Hematopoietic multipotent progenitor cell treated with erythropoietin and hydrocortisone succinate and interleukin-3 and kit ligand, for 15 days (in vitro differentiated cells): Measurements from ENCODE around the gene RFC3.
A peak's percentile ranks its signal among the peaks of the same experiment; 100 is the strongest.
"Not testable (repeated sequence)": the region's sequence is repeated elsewhere in the genome, so short reads cannot be mapped to it uniquely, and the experiment has no call there.

Experiments used
- DNase-seq: peaks from one replicate; pipeline ENCODE4 v3.0.0-alpha.2; 2015; ENCODE audit warnings: low spot score

The RFC3 gene, protein sequence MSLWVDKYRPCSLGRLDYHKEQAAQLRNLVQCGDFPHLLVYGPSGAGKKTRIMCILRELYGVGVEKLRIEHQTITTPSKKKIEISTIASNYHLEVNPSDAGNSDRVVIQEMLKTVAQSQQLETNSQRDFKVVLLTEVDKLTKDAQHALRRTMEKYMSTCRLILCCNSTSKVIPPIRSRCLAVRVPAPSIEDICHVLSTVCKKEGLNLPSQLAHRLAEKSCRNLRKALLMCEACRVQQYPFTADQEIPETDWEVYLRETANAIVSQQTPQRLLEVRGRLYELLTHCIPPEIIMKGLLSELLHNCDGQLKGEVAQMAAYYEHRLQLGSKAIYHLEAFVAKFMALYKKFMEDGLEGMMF

DNA sequence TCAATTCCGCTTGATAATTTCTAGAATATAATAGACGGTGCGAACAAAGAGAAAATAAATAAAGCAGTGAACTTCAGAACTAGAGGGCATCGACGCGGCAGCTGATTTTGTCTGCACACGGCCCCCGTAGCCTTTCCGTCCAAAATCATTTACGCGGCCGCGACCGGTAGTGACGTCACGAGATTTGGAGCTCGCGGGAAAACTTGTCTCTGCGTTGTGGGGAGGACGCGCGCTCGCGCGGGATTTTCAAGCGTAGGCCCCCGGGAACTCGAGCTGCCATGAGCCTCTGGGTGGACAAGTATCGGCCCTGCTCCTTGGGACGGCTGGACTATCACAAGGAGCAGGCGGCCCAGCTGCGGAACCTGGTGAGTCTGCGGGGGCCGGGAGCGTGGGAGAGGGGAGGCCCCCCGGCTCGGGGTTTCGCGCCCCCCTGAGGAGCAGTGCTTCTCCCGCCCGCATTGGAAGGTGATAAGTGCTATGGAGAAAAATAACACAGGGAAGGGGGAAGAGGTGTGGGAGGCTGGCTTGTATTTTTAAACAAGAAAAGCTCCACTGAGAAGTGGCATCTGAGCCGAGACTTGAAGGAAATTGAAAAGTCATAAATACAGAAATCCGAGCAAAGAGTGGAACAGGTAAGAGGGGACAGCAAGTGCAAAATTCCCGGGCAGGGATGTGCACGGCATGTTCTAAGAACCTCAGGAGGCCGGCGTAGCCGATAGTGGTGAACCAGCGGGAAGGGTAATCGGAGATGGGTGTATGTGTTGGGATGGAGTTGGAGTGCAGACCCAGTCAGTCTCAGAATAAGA lies at the start of gene RFC3:
Gene RFC3 (plus strand): TSS at position 249 of the 806 bp plus-strand sequence. CDS start 30 bp downstream, at position 279.
- peak; percentile 90 for DNase-seq

DNA sequence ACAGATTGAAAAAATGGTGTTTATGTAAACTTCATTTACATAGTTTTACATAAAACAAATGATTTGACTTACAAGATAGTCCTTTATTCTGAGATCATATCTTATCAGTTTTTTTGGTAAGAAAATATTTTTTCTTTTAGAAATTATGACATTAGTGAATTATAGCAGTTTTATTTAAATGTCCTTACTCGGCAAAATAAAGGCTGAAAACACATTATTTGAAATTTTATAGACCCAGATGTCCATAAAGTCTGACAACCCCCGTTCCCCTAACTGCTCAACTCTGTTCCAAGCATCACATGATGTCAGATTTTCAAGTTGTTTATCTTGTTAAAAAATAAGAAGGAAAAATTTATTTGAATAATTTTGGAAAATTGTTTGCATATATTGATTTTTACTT lies 46.7 kb upstream of the RFC3 start:
- no peak for DNase-seq

DNA sequence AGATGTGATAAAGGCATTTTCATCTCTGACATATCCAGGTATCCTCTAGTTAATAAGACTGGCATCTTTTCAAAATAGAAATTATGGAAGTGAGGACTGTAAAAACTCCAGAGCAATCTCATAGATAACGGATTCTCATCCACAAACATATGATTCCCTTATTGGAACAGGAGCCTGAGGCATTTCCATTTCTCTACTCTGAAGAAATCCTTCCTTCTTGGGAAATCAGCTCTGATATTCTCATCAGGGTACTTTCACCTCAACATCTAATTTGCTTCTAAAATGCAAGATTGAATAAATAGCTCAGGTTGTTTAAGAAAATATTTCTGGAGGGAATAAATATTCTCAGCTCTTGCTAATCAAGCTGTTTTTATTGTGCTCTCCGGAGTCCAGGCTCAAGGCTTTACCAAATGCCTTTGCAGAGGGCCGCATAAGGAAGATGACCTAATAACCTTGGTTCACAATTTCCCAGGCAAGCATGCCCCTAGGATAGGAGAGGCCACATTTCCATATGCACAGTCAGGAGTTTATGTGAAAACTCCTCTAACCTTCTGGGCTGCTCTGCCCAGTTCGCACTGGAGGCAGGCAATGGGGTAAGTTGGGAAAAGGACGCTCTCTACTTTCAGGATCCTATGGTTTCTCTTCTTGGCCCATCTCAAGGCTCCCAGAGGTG lies 44.0 kb upstream of the RFC3 start:
- no peak for DNase-seq

DNA sequence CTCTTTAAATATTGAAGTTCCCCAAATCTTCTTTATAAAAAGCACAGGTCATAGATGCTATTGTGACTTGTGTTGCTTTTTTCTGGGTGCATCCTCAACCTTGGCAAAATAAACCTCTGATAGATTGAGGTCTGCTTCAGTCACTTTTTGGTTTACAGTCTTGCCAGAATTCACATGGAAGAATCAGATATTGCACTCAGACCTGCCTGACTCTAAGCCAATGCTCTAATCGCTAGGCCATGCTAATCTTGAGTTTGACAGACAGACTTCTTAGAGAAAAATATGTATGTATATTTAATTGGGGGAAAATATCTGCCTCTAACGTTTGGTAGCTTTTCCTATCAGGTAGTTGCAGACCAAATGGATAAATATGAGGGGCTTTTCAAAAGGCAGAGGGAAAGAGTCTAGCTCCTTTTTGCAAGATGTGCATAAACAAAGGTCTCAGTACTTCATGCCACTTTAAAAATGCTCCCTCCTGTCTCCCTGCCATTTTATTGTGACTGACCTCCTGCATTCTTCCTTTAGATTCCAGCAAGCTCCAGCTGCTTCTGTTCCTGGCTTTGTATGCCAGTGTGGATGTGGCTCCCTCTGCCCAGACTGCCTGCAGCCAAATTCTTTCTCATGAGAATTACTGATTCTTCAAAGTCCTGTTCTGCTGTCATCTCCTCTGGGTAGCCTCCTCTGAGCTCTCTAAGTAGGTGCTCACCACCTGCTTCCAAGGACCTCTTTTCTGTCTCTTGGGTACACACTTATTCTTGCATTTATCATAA lies 42.4 kb upstream of the RFC3 start:
- no peak for DNase-seq

DNA sequence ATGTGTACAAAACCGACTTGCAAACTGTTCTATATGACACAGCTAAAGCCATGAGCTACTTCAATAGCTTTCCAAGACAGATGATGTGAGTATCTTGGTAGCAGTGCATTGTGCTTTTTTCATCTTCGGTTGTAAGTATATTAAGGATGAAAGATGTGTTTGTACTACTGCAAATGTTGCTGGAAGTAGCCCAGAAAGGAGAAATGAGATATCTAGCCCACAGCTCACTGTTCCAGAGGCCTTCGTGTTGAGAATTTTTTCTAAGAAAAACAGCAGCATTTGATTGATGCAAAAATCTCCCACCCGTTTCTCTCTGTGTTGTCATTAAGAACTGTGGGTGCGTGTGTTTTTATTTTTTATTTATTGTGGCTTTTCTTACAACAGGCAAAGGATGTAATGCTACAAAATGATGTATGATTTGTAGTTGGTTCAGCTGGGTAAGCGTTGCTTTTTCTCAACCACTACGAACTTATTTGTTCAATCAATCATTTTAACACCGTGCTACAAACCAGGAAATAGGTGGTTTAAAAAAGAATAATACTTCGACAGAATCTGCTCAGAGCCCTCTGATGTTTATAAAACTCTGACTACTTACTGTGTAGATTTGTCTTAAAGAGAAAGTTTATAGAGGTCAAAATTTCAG lies 41.6 kb upstream of the RFC3 start:
- DNase-seq, result no peak

DNA sequence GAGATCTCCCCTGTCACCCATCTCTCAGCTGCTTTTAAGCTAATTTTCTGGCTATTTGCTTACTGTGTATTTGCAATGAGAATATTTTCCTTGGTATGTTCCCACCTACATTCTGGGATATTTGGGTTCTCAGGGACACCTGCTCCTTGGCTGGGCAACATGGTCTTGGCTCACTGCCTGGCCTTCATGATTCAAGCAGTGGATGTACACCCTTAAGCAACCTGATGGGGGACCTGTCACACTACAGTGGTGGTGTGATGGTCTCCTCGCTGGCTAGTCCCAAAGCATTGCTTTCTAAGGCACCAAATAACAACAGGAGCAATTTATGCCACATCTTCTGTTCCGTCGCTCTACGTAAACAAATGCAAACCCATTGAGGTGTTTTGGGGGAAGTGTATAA lies 35.3 kb upstream of the RFC3 start:
- DNase-seq, result no peak

DNA sequence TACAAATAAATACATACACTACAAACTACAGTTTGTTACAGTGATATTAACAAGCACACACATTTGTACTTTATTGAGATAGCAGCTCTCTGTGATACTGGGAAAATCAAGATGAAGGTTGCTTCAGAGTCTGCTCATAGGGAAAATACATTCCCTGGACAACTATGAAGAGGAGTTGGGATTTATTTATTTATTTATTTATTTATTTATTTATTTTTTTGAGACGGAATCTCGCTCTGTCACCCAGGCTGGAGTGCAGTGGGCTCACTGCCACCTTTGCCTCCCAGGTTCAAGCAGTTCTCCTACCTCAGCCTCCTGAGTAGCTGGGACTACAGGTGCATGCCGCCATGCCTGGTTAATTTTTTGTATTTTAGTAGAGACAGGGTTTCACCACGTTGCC lies 34.7 kb upstream of the RFC3 start:
- DNase-seq, result not testable (repeated sequence)

DNA sequence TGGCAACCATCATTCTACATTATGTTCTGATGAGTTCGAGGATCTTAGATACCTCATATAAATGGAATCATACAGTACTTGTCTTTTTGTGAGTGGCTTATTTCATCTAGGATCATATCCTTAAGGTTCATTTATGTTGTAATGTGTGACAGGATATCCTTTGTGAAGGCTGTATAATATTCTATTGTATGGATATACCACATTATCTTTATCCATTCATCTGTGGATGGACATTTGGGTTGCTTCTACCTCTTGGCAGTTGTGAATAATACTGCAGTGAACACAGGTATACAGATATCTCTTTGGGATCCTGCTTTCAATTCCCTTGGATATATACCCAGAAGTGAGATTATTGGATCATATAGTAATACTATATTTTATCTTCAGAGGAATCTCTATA lies 33.2 kb upstream of the RFC3 start:
- DNase-seq, result no peak

DNA sequence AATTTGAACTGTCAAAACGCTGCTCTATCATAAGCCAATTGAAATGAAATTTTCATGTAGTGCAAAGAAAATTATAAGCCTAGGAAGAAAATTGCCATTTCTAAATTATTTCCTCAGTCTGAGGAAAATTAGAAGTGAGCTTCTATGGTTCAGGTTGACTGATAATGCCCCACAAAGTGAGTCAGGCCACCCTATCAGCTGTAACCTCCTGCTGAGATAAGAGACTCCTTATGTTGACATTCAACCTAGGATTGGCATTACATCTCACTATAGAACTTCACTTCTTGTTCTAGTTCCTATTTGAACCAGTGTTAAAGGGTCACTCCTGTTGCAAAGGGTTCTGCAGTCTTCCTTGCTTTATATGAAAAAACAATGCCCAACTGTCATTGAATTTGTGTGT lies 32.6 kb upstream of the RFC3 start:
- peak; percentile 26 for DNase-seq

DNA sequence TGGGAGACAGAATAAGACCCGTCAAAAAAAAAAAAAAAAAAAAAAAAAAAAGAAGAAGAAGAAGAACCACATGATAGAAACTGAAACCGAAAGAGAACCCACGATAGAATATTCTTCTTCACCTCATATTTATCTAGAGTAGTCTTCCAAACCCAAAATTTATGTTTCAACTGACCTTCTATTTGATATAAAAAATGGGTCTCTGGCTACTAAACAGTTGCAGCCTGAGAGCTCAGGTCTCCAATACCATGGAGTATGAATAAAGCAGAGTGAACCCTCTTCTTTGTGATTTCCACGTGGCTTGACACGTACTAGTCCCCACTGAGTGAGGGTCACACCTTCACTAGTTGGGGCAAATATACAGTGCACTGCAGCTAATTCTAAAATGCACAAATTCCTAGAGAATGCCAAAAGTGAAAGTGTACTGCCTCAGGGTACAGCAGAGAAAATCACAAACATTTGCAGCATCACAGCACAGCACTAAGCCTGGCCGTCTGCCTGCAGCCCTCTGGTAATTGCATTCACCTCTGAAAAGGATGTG lies 30.8 kb upstream of the RFC3 start:
- DNase-seq, result no peak

DNA sequence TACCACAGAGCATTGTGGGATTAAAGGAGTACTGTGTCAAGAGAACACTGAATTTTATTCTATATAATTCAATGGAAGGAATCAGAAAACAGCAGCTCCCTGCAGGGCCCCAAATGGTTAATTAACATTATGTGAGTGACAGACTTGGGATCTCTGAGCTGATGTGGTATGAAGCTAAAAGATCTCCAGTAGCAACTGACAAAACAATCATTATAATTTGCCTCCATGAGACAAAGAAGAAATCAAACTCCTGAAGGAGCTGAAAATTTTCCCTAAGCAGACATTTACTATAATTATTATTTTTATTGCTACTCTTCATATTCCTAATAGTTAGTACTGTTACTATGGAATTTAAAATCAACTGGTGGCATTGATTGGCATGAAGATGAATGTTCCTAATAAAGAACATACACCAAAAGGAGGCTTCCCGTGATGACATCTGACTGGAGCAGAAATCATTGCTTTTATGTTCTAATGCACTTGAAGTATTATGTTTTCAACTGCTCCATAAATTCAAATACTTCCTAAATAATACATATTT lies 28.8 kb upstream of the RFC3 start:
- DNase-seq, result no peak

DNA sequence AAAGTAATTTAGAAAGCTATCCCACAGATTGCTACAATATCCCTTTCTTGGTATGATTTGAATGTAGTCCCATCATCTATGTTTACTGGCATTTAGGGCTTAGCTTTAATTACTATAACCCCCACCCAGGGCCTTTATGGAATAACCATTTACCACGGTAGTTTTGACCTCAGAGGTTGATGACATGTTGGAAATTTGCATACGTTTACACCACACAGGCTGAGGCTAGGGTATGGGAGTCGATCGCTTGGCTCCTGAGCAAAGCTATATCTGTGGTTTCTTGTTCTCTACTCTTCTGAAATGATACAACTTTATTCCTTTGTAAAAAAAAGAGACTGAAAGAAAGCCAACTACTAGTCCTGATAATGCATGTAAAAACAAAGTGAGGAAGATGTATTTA lies 28.2 kb upstream of the RFC3 start:
- no peak for DNase-seq

DNA sequence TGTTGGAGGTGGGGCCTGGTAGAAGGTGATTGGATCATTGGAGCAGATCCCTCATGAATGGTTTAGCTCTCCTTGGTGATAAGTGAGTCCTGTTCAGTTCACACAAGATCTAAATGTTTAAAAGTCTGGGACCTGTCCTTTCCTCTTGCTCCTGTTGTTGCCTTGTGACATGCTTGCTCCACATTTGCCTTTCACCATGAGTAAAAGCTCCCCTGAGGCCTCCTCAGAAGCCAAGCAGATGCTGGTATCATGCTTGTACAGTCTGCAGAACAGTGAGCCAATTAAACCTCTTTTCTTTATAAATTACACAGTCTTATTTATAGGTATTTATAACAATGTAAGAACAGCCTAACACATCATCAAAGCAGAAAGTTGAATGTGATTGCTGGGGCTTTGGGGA lies 24.2 kb upstream of the RFC3 start:
- no peak for DNase-seq

DNA sequence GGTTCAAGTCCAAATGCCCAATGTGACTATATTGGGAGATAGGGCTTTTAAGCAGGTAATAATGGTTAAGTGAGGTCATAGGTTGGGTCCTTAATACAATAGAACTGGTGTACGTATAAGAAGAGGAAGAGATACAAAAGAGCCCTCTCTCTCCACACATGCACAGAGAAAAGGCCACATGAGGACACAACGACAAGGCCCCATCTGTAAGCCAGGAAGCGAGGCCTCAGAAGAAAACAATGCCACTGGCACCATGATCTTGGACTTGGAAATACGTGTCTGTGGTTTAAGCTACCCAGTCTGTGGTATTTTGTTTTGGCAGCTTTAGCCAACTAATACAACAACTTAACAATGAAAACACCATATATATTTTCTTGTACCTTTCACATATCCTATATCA lies 23.4 kb upstream of the RFC3 start:
- DNase-seq, result no peak

DNA sequence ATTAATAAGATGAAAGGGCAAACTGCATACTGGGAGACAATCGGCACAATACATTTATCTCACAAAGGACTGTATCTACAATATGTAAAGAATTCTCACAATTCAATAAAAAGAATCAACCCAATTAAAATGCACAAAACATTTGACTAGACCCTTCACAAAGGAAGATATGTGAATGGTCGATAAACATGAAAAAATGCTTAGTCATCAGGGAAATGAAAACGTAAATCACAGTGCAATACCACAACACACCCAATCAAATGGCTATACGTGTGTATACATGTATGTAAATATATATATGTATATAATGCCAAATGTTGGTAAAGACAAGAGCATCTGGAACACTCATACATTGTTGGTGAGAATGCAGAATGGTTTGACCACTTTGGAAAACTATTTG lies 21.9 kb upstream of the RFC3 start:
- DNase-seq, result no peak

DNA sequence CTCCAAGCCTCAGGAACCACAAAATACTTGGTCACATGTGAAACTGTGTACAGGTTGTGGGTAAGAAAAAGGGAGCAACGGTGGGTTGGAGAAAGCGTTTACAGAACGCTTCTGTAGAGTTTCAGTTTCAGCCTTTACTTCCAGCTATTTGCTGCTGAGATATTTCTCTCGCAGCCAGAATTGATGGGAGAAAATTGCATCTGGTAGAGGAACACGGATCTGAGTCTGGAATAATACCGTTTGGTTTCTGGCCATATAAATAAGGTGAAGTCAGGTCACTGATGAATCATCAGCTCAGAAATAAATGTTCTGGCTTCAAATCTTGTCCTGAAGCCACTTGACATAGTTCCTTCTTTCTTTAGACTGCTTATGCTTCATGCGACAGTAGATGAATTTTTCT lies 20.3 kb upstream of the RFC3 start:
- DNase-seq, result no peak

DNA sequence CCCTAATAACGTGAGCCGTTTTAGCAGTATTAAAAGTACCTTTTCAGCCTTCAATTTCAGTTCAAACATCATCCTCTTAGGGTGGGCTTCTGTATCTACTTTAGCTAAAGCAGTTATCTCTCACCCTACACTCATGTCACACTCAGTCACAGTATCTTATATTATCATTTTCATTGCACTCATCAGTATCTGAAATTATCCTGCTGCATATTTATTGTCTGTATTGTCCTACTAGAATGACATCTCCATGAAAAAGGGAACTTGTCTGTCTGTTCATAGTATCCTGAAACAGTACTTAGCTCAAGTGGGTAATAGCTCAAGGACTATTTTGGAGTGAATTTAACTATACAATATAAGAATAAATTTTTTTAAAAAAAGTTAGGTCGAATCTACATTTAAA lies 19.9 kb upstream of the RFC3 start:
- no peak for DNase-seq

DNA sequence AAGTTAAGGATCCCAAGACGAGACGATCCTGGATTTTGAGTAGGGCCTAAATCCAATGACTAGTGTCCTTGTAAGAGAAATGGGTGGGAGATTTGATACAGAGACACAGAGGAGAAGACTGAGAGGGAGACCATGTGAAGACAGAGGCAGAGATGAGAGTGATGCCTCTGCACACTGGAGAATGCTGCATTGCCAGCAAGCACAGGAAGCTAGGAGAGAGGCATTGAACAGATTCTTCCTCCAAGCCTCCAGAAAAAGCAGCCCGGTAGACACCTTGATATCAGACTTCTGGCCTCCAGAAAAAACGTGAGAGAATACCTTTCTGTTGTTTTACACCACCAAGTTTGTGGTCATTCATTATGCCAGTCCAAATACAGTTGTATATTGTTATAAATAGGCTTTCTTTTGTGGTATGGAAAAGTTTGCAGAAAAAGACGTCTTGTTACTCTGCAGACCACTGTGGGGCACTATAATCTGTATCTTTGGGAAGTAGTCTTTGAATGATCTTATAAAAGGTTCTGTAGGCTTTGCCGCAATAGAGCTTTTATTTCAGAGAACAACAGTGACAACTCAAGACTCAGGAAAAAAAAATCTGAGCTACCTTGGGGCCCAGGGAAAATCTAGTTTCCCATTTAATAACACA lies 17.9 kb upstream of the RFC3 start:
- no peak for DNase-seq

DNA sequence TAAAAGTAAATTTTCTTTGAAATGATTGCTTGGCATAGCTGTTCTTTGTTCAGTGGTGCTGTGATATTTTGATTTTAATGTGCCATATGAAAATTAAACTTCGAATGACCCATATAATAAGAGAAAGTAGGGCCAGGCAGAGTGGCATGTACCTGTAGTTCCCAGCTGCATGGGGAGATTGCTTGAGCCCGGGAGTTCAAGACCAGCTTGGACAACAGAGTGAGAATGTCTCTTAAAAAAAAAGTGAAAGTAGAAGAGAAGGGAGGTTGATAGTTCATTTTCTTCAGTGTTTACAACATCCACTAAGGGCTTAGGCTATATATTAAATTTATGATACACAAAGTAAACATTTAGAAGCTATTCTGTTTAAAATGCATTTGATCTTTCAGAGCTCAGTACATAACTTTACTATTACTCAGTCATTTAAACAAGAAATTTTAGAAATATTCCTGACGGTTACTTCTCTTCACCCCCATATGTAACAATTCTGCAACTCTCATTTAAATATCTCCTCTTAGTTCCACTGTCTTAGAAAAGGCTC lies 17.2 kb upstream of the RFC3 start:
- DNase-seq, result no peak

DNA sequence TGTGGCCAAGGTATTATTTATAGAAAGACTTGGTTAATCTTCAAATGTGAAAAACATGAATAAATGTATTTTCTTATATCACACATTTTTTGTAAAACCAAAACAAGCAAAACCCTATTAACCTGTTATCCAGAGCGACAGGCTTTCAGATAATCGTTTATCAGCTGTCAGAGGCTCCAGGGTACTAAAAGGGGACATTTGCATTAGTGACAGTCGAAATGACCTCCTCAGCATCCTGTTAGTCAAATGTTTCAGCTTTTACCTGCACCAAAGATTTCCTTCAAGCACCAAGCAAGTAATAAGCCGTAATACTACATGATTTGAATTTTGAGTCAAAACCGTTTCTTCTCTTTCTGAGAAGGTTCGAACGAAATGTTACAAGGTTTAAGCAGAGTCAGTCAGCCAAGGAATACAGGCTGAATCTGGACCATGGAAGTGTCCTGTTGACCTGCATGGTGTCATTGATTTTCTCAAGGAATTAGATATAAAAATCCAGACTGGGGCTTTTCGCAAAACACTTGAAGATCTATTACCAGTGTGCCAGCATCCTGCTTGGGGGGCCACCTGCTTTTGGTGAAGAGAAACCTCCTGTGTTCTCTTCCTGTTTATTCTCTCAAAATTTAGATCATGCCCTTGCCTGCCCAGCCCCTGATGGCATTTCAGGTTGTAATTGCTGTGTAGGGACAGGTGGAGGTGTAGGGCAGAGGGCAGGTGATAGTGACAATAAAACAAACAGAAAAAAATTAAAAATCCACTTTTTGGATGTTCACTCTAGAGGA lies 11.3 kb upstream of the RFC3 start:
- no peak for DNase-seq
